Measurements from ENCODE around the gene STPG2.

DNA sequence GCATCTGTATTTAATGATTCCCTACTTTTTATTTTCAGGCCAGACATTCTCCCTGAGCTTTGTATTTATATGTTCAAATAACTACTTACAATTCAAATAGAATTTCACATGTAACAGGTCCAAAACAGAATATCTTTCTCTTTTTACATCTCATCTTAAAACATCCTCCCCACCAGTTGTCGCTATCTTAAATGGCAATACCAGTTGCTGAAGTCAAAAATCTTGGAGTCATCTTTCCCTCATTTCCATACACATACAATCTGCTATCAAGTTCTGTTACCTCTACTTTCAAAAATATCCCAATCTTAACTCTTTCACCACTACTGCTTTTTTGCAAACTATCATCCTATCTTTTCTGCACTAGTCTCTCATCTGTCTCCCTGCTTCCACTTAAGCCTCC lies 330.5 kb downstream of the STPG2 start:
- TF ChIP-seq CEBPB (IDR thresholded peaks at IDR 0.05; ENCODE audit: low read depth, low read length) (no peak), CHD1 (IDR thresholded peaks at IDR 0.05; ENCODE audit: low read depth, low read length) (no peak), POLR2A (IDR thresholded peaks at IDR 0.05; ENCODE audit: low read depth, low read length) (no peak), MAZ (IDR thresholded peaks at IDR 0.05; ENCODE audit: borderline replicate concordance, low read depth, low read length) (no peak), RAD21 (IDR thresholded peaks at IDR 0.05; ENCODE audit: low read length) (no peak), RFX5 (IDR thresholded peaks at IDR 0.05; ENCODE audit: low read depth, low read length) (no peak), MXI1 (IDR thresholded peaks at IDR 0.05; ENCODE audit: borderline replicate concordance, low read depth, low read length) (no peak), BHLHE40 (IDR thresholded peaks at IDR 0.05; ENCODE audit: low read depth, low read length) (no peak), FOS (IDR thresholded peaks at IDR 0.05; ENCODE audit: low read depth, low read length) (no peak), RCOR1 (IDR thresholded peaks at IDR 0.05; ENCODE audit: insufficient replicate concordance, low read length) (no peak), SMC3 (IDR thresholded peaks at IDR 0.05; ENCODE audit: low read depth, low read length) (no peak), NFE2L2 (IDR thresholded peaks at IDR 0.05; ENCODE audit: low read depth, low read length) (no peak)
- TF ChIP-seq, protein P1, sequence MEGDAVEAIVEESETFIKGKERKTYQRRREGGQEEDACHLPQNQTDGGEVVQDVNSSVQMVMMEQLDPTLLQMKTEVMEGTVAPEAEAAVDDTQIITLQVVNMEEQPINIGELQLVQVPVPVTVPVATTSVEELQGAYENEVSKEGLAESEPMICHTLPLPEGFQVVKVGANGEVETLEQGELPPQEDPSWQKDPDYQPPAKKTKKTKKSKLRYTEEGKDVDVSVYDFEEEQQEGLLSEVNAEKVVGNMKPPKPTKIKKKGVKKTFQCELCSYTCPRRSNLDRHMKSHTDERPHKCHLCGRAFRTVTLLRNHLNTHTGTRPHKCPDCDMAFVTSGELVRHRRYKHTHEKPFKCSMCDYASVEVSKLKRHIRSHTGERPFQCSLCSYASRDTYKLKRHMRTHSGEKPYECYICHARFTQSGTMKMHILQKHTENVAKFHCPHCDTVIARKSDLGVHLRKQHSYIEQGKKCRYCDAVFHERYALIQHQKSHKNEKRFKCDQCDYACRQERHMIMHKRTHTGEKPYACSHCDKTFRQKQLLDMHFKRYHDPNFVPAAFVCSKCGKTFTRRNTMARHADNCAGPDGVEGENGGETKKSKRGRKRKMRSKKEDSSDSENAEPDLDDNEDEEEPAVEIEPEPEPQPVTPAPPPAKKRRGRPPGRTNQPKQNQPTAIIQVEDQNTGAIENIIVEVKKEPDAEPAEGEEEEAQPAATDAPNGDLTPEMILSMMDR (conservative IDR thresholded peaks at IDR 0.05; ENCODE audit: low read depth, low read length) = no peak
- TF ChIP-seq, protein P2, sequence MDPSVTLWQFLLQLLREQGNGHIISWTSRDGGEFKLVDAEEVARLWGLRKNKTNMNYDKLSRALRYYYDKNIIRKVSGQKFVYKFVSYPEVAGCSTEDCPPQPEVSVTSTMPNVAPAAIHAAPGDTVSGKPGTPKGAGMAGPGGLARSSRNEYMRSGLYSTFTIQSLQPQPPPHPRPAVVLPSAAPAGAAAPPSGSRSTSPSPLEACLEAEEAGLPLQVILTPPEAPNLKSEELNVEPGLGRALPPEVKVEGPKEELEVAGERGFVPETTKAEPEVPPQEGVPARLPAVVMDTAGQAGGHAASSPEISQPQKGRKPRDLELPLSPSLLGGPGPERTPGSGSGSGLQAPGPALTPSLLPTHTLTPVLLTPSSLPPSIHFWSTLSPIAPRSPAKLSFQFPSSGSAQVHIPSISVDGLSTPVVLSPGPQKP (IDR thresholded peaks at IDR 0.05; ENCODE audit: borderline replicate concordance, low read depth, low read length) = no peak
